ENCODE results near the gene PTPRB.

GRCh38 chr12:70644861-70645260 lies 7.6 kb upstream of the PTPRB start:
- TF ChIP-seq POLR2A (IDR thresholded peaks at IDR 0.05; ENCODE audit: low read depth, low read length) = no peak
- TF ChIP-seq SPI1 (IDR thresholded peaks at IDR 0.05; ENCODE audit: low read depth, low read length) = no peak
- no peak for TF ChIP-seq POU2F2 (IDR thresholded peaks at IDR 0.05; ENCODE audit: low read depth, low read length)
- TF ChIP-seq POLR2AphosphoS5 (IDR thresholded peaks at IDR 0.05; ENCODE audit: low read depth, low read length) = no peak
- TF ChIP-seq TAF1 (IDR thresholded peaks at IDR 0.05; ENCODE audit: low read depth, low read length) = no peak
